GM13977 (cell line): ENCODE results near the gene CALHM6.

Experiments used
- DNase-seq: peaks from one replicate; pipeline ENCODE4 v3.0.0; 2012; ENCODE audit warnings: low spot score
- in situ Hi-C: fragments of 300-500 bp; cut with MboI; formaldehyde crosslinking; loops from one replicate; pipeline ENCODE4 v1.12.0; 2022; ENCODE audit warnings: low sequenced_read_pairs, low pct_unique_long_range_greater_than_20kb, mixed read lengths, inconsistent platforms; ENCODE audit not compliant: unreplicated experiment
- TF ChIP-seq, protein P1 (sequence below): IDR thresholded peaks from 2 replicates; pipeline ENCODE4 v1.5.1; 2012; ENCODE audit warnings: mild to moderate bottlenecking, control low read depth; ENCODE audit not compliant: insufficient read depth; ENCODE audit errors: extremely low read depth, missing control alignments

Gene CALHM6

DNA sequence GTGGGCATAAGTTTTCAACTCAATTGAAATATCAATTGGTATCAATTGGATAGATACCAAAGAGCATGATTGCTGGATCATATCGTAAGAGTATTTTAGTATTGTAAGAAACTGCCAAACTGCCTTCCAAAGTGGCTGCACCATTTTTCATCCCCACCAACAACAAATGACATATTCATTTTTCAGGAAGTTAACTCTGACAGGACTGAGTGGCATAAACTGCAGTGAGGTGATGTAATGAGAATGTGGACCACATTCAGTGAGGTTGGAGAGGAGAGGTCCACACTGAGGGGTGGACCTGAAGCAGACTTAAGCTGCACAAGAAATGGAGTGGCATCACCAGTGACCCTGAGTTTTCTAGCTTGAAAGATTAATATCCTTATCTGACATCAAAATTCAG lies 11.6 kb upstream of the CALHM6 start:
- DNase-seq: no peak
- in situ Hi-C loops: no loop called here
- TF ChIP-seq, protein P1, sequence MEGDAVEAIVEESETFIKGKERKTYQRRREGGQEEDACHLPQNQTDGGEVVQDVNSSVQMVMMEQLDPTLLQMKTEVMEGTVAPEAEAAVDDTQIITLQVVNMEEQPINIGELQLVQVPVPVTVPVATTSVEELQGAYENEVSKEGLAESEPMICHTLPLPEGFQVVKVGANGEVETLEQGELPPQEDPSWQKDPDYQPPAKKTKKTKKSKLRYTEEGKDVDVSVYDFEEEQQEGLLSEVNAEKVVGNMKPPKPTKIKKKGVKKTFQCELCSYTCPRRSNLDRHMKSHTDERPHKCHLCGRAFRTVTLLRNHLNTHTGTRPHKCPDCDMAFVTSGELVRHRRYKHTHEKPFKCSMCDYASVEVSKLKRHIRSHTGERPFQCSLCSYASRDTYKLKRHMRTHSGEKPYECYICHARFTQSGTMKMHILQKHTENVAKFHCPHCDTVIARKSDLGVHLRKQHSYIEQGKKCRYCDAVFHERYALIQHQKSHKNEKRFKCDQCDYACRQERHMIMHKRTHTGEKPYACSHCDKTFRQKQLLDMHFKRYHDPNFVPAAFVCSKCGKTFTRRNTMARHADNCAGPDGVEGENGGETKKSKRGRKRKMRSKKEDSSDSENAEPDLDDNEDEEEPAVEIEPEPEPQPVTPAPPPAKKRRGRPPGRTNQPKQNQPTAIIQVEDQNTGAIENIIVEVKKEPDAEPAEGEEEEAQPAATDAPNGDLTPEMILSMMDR: no peak

DNA sequence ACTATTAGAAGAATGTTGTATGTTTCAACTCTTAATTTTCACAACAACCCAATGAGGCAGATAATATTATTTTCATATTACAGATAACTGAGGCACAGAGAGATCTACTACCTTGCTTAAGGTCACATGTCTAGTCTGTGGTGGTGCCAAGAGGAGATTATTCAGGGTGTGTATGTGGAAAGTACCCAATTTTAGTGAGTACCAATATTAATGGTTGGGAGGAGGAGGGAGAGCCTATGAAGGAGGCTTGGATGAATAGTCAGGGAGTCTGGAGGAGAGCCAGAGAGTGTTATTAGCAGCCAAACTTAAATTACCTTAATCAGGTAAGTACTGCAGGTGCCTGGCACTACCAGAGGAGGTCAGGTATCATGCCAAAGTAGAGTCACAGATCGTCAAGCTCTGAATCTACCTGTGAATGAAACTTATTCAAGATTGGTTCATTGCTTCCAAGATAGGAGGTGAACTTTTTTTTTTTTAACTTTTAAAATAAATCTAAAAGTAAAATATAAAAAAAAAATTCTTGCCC lies 10.9 kb upstream of the CALHM6 start:
- in situ Hi-C loops: no loop called here
- no peak for DNase-seq
- TF ChIP-seq, protein P1: no peak

DNA sequence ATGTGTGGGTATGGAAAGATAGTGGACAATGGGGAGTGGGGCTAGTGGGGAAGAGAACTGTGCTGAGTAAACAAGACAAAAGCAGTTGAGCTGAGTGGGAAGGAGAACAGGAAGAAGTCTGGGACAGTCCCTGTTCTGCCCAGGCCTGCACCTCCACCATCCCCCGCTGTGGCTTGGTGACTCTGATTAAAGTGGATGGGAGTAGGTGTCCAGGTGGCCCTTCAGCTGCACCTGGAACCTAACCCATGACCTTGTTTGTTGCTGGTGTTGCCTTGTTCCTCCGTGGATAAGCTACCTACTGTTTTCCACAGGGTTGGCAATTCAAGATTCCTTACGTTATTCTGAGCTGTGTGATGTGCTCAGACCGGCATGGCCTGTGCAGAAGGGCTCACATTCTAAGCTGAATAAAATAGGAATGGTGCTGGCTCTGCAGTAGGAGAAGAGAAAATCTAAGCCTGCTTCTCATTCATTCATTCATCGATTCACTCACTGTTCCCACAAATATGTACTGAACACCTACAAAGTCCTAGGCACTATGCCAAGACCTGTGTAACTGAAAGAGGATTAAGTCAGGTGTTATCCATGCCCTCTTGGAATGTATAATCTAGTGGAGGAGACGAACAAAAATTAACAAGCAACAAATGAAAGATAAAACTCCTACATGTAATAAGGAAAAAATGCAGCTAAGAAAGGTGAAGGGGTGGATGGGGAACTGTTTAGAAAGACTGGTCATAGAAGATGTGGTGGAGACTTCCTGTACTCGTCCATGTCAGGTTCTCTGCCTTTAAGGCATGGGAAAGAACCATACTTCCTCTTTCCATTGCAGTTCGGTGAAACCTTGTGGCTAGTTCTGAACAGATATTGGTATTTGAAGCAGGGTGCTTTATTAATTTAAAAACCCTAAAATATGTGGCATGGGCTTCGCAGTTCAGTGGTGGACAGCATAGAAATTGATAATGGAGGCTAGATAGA lies 10.1 kb upstream of the CALHM6 start:
- DNase-seq: peak; percentile 29
- TF ChIP-seq, protein P1: no peak
- in situ Hi-C loops: no loop called here

DNA sequence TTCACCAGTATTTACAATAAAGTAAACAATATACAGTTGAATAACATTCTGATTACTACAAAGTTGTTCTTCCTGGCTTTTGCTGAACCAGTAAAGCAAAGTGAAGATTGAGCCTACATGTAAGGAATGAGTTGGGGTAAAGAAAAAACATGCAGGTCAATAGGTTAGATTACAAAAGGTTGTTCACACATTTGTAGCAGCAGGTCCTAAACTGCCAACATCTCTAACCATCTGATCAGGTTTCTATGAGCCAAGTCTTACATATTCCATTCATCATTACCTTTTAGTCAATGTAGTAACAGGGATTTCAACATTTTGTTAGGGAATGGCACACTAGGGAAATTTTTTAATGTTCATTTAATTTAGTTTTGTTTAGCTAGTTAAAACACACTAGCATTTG lies 9.3 kb upstream of the CALHM6 start:
- TF ChIP-seq, protein P1: no peak
- DNase-seq: no peak
- in situ Hi-C loops: no loop called here

DNA sequence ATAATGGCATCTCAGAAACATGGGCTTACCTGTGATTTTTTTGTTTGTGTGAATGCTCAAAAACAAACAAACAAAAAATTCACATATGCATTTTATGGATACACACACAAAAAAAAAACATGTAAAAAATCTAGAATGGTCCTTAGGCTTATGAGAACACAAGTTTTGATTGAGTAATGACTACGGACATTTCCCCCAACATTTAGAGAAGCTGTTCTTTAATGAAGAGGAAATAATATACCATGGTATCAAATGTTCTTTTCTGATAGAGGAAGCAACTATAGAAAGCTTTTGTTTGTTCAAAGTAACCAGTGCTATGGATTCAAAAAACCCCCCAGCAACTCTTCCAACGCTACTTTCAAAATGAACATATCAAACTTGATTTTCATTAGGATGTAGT lies 8.6 kb upstream of the CALHM6 start:
- TF ChIP-seq, protein P1: no peak
- in situ Hi-C loops: no loop called here

DNA sequence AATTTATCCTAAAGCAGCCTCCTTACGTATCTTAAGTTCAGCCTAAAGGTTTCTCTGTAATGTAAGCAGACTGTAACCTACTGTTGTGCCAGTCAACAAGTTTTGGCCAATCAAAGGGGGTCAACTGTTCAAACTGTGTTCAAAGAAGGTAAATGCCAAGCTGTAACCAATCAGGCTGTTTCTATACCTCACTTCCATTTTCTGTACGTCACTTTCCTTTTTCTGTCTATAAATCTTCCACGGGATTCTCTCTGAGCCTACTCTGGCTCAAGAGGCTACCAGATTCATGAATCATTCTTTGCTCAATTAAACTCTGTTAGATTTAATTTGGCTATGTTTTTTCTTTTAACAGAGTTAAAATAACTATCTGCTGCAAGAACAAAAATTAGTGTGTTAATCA lies 5.1 kb upstream of the CALHM6 start:
- in situ Hi-C loops: no loop called here
- no peak for DNase-seq
- TF ChIP-seq, protein P1: no peak

More for the DNA sequence above, 8.6 kb upstream of the CALHM6 start:
- DNase-seq: no peak
